GM21367 (cell line): ENCODE results near the gene SPOPL.

Experiments
- ATAC-seq: cut with Tn5 transposase; IDR thresholded peaks from one replicate; pipeline ENCODE4 v1.9.1; 2021; ENCODE audit not compliant: unreplicated experiment

SPOPL gene

DNA sequence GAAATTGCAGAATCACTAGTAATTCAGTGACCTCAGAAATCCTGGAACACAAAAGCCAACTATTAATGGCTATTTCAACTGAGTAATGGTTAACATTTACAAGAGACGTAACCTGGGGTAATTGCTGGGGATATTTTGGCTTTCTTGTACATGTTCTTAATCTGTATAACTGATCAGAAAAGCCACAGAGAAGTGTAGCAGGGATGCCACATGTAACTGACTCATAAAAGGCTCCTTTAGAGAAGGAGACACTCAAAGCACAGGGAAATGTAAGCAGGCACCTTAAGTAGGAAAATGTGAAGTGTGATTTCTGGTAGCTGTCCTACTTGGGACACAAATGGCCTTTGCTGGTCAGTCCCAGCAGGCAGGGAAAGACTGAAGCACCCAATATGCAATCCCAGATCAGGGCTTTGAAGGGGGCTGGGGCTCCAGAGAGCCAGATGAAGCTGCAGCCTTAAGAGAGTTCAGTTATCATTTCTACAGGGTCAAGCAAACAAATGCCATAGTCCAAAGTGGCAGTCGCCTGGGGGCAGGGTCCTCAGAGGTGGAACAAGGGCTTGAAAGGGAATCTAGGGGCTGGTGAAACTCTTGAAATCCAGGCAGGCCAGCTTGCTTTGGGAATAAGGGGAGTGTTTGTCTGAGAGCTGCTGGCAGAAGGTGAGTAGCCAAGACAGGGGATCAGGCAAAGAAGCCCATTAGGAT, 7.2 kb upstream of the SPOPL start:
- no peak for ATAC-seq

DNA sequence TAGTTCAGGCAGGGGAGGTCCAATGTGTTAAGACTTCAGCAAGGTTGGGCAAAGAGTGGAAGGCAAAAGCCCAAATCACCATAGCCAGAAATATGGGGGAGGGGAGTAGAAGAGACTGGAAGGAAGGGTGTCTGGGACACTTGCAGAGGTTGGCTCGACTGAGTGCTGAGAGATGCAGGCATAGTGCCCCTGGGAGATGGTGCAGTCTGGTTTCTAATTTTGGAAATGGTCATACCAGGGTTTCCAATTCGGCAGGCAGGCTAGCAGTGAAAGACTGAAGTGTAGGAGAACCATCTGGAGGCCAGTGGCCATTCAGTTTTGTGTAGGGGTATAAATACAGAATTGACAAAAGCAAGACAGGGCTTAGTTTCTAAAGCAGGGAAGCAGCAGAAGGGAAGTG, 6.2 kb upstream of the SPOPL start:
- no peak for ATAC-seq

DNA sequence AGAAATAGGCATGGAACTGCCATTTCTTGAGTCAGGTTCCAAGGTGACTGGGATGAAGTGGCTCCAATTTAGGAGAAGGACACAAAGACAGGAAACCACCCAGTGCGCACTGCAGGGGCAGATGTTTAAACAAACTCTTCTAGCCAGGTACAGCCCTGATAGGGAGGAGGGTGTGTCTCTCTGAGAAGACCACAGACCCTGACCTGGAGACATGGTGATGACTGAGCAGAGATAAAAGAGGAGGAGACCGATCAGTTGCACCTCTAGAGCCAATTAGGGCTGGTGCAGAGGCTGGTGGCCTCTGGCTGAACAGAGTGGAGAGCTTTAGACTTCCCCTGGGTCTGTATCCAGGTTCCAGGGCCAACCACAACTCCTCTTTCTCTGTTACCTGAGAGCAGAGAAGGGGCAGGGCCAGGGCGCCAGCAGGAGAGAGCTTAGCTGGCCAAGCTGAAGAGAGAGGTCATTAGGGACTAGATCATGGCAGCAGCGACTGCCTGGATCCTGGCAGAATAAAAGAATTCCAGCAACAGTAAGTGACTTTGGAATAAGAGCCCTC, 5.4 kb upstream of the SPOPL start:
- ATAC-seq, result no peak

GRCh38 chr2:138497294-138497693, 4.3 kb upstream of the SPOPL start:
- no peak for ATAC-seq

DNA sequence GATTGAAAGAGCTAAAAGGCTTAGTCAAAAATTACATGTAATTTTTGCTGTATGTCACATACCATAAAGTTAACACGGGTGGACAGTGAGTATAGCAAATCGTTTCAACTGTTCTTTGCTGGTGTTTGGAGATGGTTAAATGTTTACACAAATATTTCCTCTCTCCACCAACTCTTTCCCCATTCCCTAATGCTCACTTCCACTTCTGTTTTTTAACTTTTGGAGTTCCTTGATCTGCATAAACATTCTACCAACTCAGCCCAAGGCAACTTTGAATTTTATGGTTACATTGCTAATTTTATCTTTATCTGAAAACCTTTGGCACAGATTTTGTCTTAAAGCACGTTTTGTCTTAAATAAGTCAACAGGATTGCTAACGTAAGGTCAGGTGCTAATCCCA, 1.9 kb upstream of the SPOPL start:
- ATAC-seq, result no peak

GRCh38 chr2:138500592-138501424, 762 bp upstream of the SPOPL start:
- peak; percentile 3 for ATAC-seq

GRCh38 chr2:138502255-138503086, 901 bp downstream of the SPOPL start:
- no peak for ATAC-seq

DNA sequence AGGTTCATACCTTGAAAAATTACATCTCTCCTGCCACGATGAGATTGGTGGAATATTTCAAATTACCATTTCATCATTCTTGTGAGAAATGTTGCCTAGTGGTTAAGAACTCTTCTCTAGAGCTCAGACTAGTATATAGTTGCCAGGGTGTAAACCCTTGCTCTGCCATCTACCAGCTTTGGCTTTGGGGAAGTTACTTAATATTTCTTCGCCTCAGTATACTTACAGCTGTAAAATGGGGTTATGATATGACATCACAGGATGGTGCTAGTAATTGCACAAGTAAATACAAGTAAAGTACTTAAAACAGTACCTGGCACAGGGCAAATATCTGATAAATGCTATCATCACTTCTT, 1.5 kb downstream of the SPOPL start:
- no peak for ATAC-seq

- ATAC-seq, result no peak
Observed at GRCh38 chr2:138503652-138504051, 2.1 kb downstream of the SPOPL start.

DNA sequence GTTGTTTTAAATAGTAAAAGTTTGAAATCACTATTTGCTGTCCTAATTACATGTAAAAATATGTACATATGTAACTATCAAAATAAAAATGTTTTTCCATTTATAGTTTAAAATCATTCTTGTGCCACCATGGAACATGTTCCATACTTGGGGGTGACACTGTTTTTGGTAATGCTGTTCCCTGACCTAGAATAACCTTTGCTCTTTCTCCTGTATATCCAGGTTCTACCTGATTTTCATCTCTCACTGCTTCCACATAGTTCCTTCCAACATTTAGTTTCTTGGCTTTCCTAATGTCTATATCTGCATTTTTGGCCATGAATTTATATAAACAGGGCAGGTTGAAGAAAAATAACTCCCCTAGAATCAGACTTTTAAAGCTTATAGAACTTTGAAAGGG, 2.5 kb downstream of the SPOPL start:
- no peak for ATAC-seq

- peak; percentile 46 for ATAC-seq
Observed at GRCh38 chr2:138504546-138505235, 3.1 kb downstream of the SPOPL start.

- no peak for ATAC-seq
Observed at GRCh38 chr2:138507267-138507666, 5.7 kb downstream of the SPOPL start.

DNA sequence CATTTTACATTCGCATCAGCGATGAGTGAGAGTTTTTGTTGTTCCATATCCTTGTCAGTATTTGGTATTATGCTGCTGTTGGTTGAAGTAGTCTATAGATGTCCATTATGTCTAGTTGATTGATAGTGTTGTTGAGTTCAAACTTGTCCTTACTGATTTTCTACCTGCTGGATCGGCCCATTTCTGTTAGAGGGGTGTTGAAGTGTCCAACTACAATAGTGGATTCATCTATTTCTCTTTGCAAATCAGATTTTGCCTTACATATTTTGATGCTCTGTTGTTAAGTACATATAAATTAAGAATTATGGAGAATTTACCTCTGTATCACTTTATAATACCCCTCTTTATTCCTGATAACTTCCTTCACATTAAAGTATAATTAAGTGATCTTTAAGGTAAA, 8.7 kb downstream of the SPOPL start:
- no peak for ATAC-seq

DNA sequence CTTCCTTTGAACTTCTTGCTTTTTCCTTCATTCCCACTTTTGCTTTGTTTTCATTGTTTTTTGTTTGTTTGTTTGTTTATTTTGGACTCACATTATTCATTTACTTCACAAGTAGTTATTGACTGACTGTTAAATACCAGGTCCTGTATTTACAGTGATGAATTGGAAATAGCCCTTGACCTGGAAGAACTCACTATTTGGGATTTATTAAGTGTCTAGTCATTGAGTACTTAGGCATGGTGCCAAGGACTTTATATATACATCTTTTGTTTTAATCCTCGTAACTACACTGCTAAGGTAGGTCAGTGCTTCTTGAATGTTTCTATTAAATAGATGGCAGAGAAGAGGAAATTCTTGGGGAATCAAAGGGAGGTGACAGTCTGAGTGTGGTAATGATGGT, 11.1 kb downstream of the SPOPL start:
- no peak for ATAC-seq

DNA sequence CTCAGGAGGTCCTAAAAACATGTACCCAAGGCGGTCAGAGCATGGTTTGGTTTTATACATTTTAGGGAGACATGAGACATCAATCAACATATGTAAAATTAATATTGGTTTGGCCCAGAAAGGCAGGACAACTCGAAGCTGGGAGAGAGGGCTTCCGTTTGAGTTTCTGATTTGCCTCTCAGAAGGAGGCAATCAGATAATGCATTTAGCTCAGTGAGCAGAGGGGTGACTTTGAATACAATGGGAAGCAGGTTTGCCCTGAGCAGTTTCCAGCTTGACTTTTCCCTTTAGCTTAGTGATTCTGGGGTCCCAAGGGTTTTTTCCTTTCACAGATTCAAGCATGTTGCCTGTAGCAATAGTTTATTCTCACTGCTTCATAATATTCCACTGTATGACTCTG, 12.6 kb downstream of the SPOPL start:
- no peak for ATAC-seq

DNA sequence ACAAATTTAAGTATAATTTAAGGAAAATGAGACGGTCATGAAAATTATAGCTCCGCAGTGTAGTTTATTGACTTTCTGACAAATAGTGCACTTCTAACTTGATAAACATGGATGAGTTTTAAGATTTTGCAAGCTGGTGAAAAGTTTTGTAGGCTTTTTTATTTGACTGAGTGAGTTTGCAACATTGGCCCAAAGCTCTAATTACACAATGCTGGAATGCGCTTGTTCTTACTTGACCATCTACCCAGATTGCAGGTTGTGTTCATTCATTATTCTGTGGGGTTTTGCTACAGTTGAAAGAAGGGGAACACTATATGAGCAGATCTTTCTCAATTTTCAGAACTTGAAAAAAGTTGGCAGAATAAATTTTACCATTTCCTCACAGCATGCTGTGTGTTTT, 13.5 kb downstream of the SPOPL start:
- no peak for ATAC-seq

- ATAC-seq, result no peak
Observed at GRCh38 chr2:138516030-138516704, 14.6 kb downstream of the SPOPL start.

- no peak for ATAC-seq
Observed at GRCh38 chr2:138518860-138519259, 17.3 kb downstream of the SPOPL start.

GRCh38 chr2:138521821-138522220, 20.3 kb downstream of the SPOPL start:
- ATAC-seq, result no peak

DNA sequence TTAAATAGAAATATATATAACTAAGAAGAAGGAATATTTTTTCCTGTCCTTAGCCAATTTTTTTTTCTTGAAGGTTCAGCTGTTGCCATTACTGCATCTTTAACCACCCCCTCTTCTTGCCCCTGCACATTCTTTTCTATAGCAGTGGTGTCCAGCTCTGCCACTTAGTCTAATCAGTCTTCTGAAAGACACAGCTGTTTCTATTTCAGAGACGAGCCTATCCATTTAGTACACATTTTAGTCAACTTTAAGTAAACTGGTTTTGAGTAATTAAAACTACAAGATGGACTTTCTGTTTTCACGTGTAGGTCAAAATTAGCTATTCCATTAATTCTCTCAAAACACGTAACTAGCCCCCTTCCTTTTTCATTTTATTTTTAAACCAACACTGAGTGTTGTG, 21.0 kb downstream of the SPOPL start:
- peak; percentile 69 for ATAC-seq
